Stomach (tissue), 4 donors: Measurements from ENCODE around the gene PPARGC1A.

Experiments
- POLR2A ChIP-seq, 4 donors: fragments of 450-650 bp; IDR thresholded peaks; one replicate each; pipeline ENCODE4 v1.6.1; 2016; ENCODE audit warnings: antibody characterized with exemption in 4 of 4, control low read depth in 2 of 4, mild to moderate bottlenecking in 1 of 4, moderate library complexity in 1 of 4
- POLR2AphosphoS5 ChIP-seq, 3 donors: sonication (generic); formaldehyde crosslinking; IDR thresholded peaks; one replicate each; pipeline ENCODE4 v1.6.1; 2016; ENCODE audit warnings: antibody characterized with exemption in 3 of 3
- TF ChIP-seq, protein P1 (sequence below), 7 experiments: fragments of 450-650 bp in 4 of 7; fragments of 200-600 bp in 3 of 7; sonication (generic) in 3 of 7; IDR thresholded peaks; one replicate each; pipeline ENCODE4 v1.5.1; 2016 to 2019; ENCODE audit warnings: antibody characterized with exemption in 7 of 7, control low read depth in 2 of 7, mild to moderate bottlenecking in 1 of 7

- TF ChIP-seq POLR2AphosphoS5 (IDR thresholded peaks at IDR 0.05) (no peak), POLR2A (IDR thresholded peaks at IDR 0.05) (no peak)
- TF ChIP-seq, protein P1, sequence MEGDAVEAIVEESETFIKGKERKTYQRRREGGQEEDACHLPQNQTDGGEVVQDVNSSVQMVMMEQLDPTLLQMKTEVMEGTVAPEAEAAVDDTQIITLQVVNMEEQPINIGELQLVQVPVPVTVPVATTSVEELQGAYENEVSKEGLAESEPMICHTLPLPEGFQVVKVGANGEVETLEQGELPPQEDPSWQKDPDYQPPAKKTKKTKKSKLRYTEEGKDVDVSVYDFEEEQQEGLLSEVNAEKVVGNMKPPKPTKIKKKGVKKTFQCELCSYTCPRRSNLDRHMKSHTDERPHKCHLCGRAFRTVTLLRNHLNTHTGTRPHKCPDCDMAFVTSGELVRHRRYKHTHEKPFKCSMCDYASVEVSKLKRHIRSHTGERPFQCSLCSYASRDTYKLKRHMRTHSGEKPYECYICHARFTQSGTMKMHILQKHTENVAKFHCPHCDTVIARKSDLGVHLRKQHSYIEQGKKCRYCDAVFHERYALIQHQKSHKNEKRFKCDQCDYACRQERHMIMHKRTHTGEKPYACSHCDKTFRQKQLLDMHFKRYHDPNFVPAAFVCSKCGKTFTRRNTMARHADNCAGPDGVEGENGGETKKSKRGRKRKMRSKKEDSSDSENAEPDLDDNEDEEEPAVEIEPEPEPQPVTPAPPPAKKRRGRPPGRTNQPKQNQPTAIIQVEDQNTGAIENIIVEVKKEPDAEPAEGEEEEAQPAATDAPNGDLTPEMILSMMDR (IDR thresholded peaks at IDR 0.05), result no peak
Measured at GRCh38 chr4:23789762-23790161, 100.1 kb downstream of the PPARGC1A start.
